ENCODE results near the gene POU5F1.

The POU5F1 gene

GRCh38 chr6:31135710-31136109, 34.8 kb downstream of the POU5F1 start:
- DNase-seq (ENCODE audit: low read depth in 1 of 2, low spot score in 1 of 2), result no peak
- in situ Hi-C loops (cut with HindIII; ENCODE audit: low pct_unique_long_range_greater_than_20kb, low sequenced_read_pairs), result no loop called here
- TF ChIP-seq JUND (IDR thresholded peaks at IDR 0.05; ENCODE audit: low read depth), result no peak

- in situ Hi-C loops (cut with HindIII; ENCODE audit: low pct_unique_long_range_greater_than_20kb, low sequenced_read_pairs), result no loop called here
Observed at GRCh38 chr6:31132806-31133205, 37.7 kb downstream of the POU5F1 start.

GRCh38 chr6:31131595-31131994, 38.9 kb downstream of the POU5F1 start:
- DNase-seq (ENCODE audit: low read depth in 1 of 2, low spot score in 1 of 2), result no peak
- in situ Hi-C loops (cut with HindIII; ENCODE audit: low pct_unique_long_range_greater_than_20kb, low sequenced_read_pairs), result no loop called here
- TF ChIP-seq JUND (IDR thresholded peaks at IDR 0.05; ENCODE audit: low read depth), result no peak

More at GRCh38 chr6:31132806-31133205, 37.7 kb downstream of the POU5F1 start:
- no peak for DNase-seq (ENCODE audit: low read depth in 1 of 2, low spot score in 1 of 2)
- no peak for TF ChIP-seq JUND (IDR thresholded peaks at IDR 0.05; ENCODE audit: low read depth)

GRCh38 chr6:31130751-31131150, 39.7 kb downstream of the POU5F1 start:
- in situ Hi-C loops (cut with HindIII; ENCODE audit: low pct_unique_long_range_greater_than_20kb, low sequenced_read_pairs), result no loop called here
- no peak for DNase-seq (ENCODE audit: low read depth in 1 of 2, low spot score in 1 of 2)
- no peak for TF ChIP-seq JUND (IDR thresholded peaks at IDR 0.05; ENCODE audit: low read depth)

GRCh38 chr6:31129130-31129529, 41.4 kb downstream of the POU5F1 start:
- in situ Hi-C loops (cut with HindIII; ENCODE audit: low pct_unique_long_range_greater_than_20kb, low sequenced_read_pairs), result no loop called here
- no peak for TF ChIP-seq JUND (IDR thresholded peaks at IDR 0.05; ENCODE audit: low read depth)
- DNase-seq (ENCODE audit: low read depth in 1 of 2, low spot score in 1 of 2), result no peak

GRCh38 chr6:31128093-31128676, 42.3 kb downstream of the POU5F1 start:
- in situ Hi-C loops (cut with HindIII; ENCODE audit: low pct_unique_long_range_greater_than_20kb, low sequenced_read_pairs), result no loop called here
- TF ChIP-seq JUND (IDR thresholded peaks at IDR 0.05; ENCODE audit: low read depth), result no peak
- peak; percentile 66 to 77 for DNase-seq (ENCODE audit: low read depth in 1 of 2, low spot score in 1 of 2)

- TF ChIP-seq JUND (IDR thresholded peaks at IDR 0.05; ENCODE audit: low read depth), result no peak
- in situ Hi-C loops (cut with HindIII; ENCODE audit: low pct_unique_long_range_greater_than_20kb, low sequenced_read_pairs), result no loop called here
- no peak for DNase-seq (ENCODE audit: low read depth in 1 of 2, low spot score in 1 of 2)
Observed at GRCh38 chr6:31126396-31127175, 43.9 kb downstream of the POU5F1 start.

GRCh38 chr6:31125586-31126363, 44.7 kb downstream of the POU5F1 start:
- in situ Hi-C loops (cut with HindIII; ENCODE audit: low pct_unique_long_range_greater_than_20kb, low sequenced_read_pairs), result no loop called here
- TF ChIP-seq JUND (IDR thresholded peaks at IDR 0.05; ENCODE audit: low read depth), result no peak
- no peak for DNase-seq (ENCODE audit: low read depth in 1 of 2, low spot score in 1 of 2)

DNA sequence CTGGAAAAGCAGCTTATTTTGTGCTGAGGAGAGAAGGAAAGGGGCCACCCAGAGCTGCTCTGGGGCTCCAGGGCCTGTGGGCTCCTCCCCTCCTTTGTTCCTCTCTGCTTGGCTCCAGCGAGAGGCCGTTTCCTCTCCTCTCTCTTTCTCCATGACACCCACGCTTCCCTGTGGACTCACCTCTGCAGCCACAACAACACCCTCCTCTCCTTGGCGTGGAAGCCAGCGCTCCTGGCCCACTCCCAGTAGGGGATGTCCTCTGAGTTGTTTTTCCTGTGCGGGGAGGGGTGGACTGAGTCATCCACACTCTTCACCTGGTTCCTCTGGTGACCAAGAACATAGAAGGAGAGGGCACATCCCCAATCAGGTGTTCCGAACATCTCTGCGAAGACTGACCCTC, 45.3 kb downstream of the POU5F1 start:
- DNase-seq (ENCODE audit: low read depth in 1 of 2, low spot score in 1 of 2), result no peak
- no peak for TF ChIP-seq JUND (IDR thresholded peaks at IDR 0.05; ENCODE audit: low read depth)
- in situ Hi-C loops (cut with HindIII; ENCODE audit: low pct_unique_long_range_greater_than_20kb, low sequenced_read_pairs), result no loop called here

GRCh38 chr6:31122791-31123706, 47.4 kb downstream of the POU5F1 start:
- in situ Hi-C loops (cut with HindIII; ENCODE audit: low pct_unique_long_range_greater_than_20kb, low sequenced_read_pairs), result no loop called here
- no peak for TF ChIP-seq JUND (IDR thresholded peaks at IDR 0.05; ENCODE audit: low read depth)
- no peak for DNase-seq (ENCODE audit: low read depth in 1 of 2, low spot score in 1 of 2)

GRCh38 chr6:31121131-31121790, 49.2 kb downstream of the POU5F1 start:
- in situ Hi-C loops (cut with HindIII; ENCODE audit: low pct_unique_long_range_greater_than_20kb, low sequenced_read_pairs), result no loop called here
- no peak for TF ChIP-seq JUND (IDR thresholded peaks at IDR 0.05; ENCODE audit: low read depth)
- no peak for DNase-seq (ENCODE audit: low read depth in 1 of 2, low spot score in 1 of 2)
